Measurements from ENCODE around the gene NTSR1. TPM values are rescaled to one million over a fixed set of nuclear protein-coding genes. Genes with fewer than 3 reads are reported as not detected.

The NTSR1 gene
- total RNA-seq, 4 donors from 2014 or later, result 0.67 TPM; not detected in 3

DNA sequence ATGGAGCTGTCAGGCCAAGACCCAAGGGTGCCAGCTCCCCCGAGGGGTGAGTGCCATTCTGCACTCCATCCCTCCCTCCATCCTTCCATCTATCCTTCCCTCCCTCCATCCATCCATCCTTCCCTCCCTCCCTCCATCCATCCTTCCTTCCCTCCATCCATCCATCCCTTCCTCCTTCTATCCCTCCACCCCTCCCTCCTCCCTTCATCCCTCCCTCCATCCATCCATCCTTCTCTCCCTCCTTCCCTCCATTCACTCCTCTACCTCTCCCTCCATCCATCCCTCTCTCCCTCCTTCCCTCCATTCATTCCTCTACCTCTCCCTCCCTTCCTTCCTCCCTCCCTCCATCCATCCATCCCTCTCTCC is 46.3 kb downstream of the NTSR1 start:
- H3K4me1 ChIP-seq, result no peaks in the 10 kb centered on the region
- H3K36me3 ChIP-seq, result no peaks in the 10 kb centered on the region
- no peak overlapping the region for H3K4me3 ChIP-seq (replicated peaks in 1 of 3)
- 86 to 89% methylated on average over 1 of the region's 1 CpG for WGBS, 2 donors
- no peak for DNase-seq
- H3K9me3 ChIP-seq, result no peaks in the 10 kb centered on the region
- intact Hi-C loops (cut with DNase I), result no loop called here
- no peak for TF ChIP-seq POLR2A (IDR thresholded peaks at IDR 0.05)
- TF ChIP-seq, protein P1, sequence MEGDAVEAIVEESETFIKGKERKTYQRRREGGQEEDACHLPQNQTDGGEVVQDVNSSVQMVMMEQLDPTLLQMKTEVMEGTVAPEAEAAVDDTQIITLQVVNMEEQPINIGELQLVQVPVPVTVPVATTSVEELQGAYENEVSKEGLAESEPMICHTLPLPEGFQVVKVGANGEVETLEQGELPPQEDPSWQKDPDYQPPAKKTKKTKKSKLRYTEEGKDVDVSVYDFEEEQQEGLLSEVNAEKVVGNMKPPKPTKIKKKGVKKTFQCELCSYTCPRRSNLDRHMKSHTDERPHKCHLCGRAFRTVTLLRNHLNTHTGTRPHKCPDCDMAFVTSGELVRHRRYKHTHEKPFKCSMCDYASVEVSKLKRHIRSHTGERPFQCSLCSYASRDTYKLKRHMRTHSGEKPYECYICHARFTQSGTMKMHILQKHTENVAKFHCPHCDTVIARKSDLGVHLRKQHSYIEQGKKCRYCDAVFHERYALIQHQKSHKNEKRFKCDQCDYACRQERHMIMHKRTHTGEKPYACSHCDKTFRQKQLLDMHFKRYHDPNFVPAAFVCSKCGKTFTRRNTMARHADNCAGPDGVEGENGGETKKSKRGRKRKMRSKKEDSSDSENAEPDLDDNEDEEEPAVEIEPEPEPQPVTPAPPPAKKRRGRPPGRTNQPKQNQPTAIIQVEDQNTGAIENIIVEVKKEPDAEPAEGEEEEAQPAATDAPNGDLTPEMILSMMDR (IDR thresholded peaks at IDR 0.05), result no peak
- no peak overlapping the region for H3K27ac ChIP-seq
- no peaks in the 10 kb centered on the region for H3K27me3 ChIP-seq

DNA sequence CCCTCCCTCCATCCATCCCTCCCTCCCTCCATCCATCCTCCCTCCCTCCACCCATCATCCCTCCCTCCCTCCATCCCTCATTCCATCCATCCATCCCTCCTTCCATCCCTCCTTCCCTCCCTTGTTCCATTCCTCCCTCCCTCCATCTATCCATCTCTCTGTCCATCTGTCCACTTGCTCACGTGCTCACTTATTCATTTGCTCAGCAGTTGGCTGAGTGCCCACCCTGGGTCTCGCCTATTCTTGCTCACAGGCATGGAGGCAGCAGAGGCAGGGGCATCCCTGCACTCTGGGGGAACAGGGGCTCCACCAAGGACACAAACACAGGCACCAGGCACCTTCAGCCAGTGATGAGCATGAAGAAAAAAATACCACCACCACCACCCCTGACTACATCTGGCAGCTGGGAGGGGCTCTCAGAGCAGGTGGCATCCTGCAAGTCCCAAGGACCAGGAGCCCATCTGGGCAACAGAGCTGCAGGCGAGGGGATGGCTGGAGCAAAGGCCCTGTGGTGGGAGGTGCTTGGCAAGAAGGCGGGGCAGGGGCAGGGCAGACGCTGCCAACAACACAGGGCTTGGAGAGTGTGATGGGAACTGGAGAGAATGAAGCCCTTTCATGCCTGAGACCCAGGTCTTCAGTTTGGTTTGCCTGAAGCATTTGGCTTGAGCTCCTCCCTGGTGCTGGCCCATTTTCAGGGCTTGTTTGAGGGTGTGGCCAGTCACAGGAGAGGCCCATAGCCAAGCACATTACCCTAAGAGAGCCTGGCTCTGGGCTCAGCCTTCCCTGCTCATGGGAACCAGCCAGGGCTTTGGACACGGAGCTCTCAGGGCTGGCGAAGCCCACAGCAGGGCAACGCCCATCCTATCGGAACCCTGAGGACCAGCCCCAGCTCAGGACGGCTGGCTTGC is 47.4 kb downstream of the NTSR1 start:
- DNase-seq, result no peak
- no peak overlapping the region for H3K4me3 ChIP-seq (replicated peaks in 1 of 3)
- WGBS, 2 donors, result 55 to 56% methylated on average over 9 to 10 of the region's 10 CpGs
- no peak for TF ChIP-seq POLR2A (IDR thresholded peaks at IDR 0.05)
- TF ChIP-seq, protein P1 (IDR thresholded peaks at IDR 0.05), result no peak
- no peaks in the 10 kb centered on the region for H3K9me3 ChIP-seq
- no peaks in the 10 kb centered on the region for H3K36me3 ChIP-seq
- no peak overlapping the region for H3K27ac ChIP-seq
- no peaks in the 10 kb centered on the region for H3K4me1 ChIP-seq
- no peaks in the 10 kb centered on the region for H3K27me3 ChIP-seq
- intact Hi-C loops (cut with DNase I), result no loop called here

DNA sequence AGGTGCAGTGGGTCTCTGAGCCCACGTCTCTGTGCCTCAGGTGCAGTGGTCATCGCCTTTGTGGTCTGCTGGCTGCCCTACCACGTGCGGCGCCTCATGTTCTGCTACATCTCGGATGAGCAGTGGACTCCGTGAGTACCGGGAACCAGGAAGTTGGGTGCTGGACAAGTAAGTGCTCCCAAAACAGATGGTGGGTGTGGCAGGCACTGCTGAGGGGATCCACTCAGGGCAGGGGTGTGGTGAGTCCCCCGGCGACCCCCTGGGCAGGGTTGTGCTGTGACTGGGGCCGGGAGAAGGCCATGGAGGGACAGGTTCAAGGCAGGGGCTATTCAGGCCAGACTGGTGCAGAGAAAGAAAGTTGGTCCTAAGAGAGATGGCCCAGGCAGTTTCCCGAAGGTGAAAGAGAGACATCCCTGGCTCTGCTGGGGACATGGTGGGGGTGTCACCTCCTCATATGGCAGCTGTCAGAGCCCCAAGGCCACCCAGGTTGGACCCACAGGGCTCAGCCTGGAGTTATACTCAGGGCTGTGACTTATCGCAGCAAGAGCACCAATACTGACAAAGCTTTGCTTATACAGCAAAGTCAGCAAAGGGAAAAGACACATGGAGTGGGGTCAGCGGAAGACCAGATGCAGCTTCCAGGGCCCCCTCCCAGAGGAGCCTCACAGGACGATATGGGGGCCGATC is 49.7 kb downstream of the NTSR1 start:
- TF ChIP-seq, protein P1 (IDR thresholded peaks at IDR 0.05), result no peak
- TF ChIP-seq POLR2A (IDR thresholded peaks at IDR 0.05), result no peak
- Histone ChIP-seq H3K27me3 (no peaks in the 10 kb centered on the region), H3K4me3 (replicated peaks in 1 of 3) (no peak overlapping the region), H3K36me3 (no peaks in the 10 kb centered on the region), H3K4me1 (no peaks in the 10 kb centered on the region), H3K27ac (no peak overlapping the region), H3K9me3 (no peaks in the 10 kb centered on the region)
- no peak for DNase-seq
- intact Hi-C loops (cut with DNase I), result no loop called here
- 66 to 76% methylated on average over 7 to 10 of the region's 16 CpGs for WGBS, 2 donors

DNA sequence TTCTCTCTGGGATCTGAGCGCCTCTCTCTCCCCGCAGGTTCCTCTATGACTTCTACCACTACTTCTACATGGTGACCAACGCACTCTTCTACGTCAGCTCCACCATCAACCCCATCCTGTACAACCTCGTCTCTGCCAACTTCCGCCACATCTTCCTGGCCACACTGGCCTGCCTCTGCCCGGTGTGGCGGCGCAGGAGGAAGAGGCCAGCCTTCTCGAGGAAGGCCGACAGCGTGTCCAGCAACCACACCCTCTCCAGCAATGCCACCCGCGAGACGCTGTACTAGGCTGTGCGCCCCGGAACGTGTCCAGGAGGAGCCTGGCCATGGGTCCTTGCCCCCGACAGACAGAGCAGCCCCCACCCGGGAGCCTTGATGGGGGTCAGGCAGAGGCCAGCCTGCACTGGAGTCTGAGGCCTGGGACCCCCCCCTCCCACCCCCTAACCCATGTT is 51.4 kb downstream of the NTSR1 start:
- Histone ChIP-seq H3K27me3 (no peaks in the 10 kb centered on the region), H3K9me3 (no peaks in the 10 kb centered on the region), H3K4me3 (replicated peaks in 1 of 3) (no peak overlapping the region), H3K36me3 (no peaks in the 10 kb centered on the region), H3K27ac (no peak overlapping the region), H3K4me1 (no peaks in the 10 kb centered on the region)
- intact Hi-C loops (cut with DNase I), result no loop called here
- DNase-seq, result no peak
- TF ChIP-seq, protein P1 (IDR thresholded peaks at IDR 0.05), result no peak
- no peak for TF ChIP-seq POLR2A (IDR thresholded peaks at IDR 0.05)
- 75 to 84% methylated on average over 18 of the region's 20 CpGs for WGBS, 2 donors

DNA sequence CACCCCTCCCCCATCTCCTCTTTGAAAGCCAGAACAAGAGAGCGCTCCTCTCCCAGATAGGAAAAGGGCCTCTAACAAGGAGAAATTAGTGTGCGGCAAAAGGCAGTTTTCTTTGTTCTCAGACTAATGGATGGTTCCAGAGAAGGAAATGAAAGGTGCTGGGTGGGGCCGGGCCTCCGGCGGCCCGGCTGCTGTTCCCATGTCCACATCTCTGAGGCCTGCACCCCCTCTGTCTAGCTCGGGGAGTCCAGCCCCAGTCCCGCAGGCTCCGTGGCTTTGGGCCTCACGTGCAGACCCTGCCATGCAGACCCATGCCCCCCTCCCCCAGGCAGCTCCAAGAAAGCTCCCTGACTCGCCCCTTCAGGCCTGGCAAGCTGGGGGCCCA is 51.8 kb downstream of the NTSR1 start:
- Histone ChIP-seq H3K4me1 (no peaks in the 10 kb centered on the region), H3K27me3 (no peaks in the 10 kb centered on the region), H3K36me3 (no peaks in the 10 kb centered on the region), H3K27ac (no peak overlapping the region), H3K9me3 (no peaks in the 10 kb centered on the region), H3K4me3 (replicated peaks in 1 of 3) (no peak overlapping the region)
- TF ChIP-seq, protein P1 (IDR thresholded peaks at IDR 0.05), result no peak
- no peak for TF ChIP-seq POLR2A (IDR thresholded peaks at IDR 0.05)
- intact Hi-C loops (cut with DNase I), result no loop called here
- 63 to 76% methylated on average over 10 to 11 of the region's 11 CpGs for whole genome bisulfite sequencing, 2 donors
- DNase-seq, result no peak
